Small intestine (tissue), 7 donors: Measurements from ENCODE around the gene GRB10. TPM values are rescaled to one million over a fixed set of nuclear protein-coding genes. Genes with fewer than 3 reads are reported as not detected.

Experiments
- DNase-seq, 2 donors: peaks; one replicate each; pipeline versions ENCODE4 v3.0.0 to v3.0.0-alpha.2; 2013
- FAIRE-seq: peaks from 2 replicates; lab custom pipeline; 2012; peaks lifted over from hg19 to GRCh38; lab: Jason Lieb, UNC
- H3K27ac ChIP-seq, 3 donors: one replicate each; pipeline ENCODE4 v1.5.1; 2013; ENCODE audit warnings: low read length in 2 of 3, mild to moderate bottlenecking in 2 of 3, control low read depth in 1 of 3, inconsistent platforms in 1 of 3, low read depth in 1 of 3, moderate library complexity in 1 of 3
- H3K27me3 ChIP-seq, 3 donors: one replicate each; pipeline ENCODE4 v1.6.1; 2013; ENCODE audit warnings: low read length in 3 of 3, inconsistent platforms in 1 of 3; ENCODE audit not compliant: control insufficient read depth in 3 of 3, insufficient read depth in 3 of 3
- H3K36me3 ChIP-seq, 3 donors: one replicate each; pipeline ENCODE4 v1.6.1; 2013; ENCODE audit warnings: low read length in 3 of 3, inconsistent platforms in 1 of 3, low read depth in 1 of 3, mild to moderate bottlenecking in 1 of 3, moderate library complexity in 1 of 3; ENCODE audit not compliant: control insufficient read depth in 3 of 3, insufficient read depth in 2 of 3
- H3K4me1 ChIP-seq, 3 donors: one replicate each; pipeline ENCODE4 v1.6.1; 2013; ENCODE audit warnings: low read length in 2 of 3, inconsistent platforms in 1 of 3, low read depth in 1 of 3, mild to moderate bottlenecking in 1 of 3, moderate library complexity in 1 of 3; ENCODE audit not compliant: control insufficient read depth in 3 of 3, insufficient read depth in 2 of 3
- H3K4me3 ChIP-seq, 3 donors: one replicate each; pipeline ENCODE4 v1.5.1; 2013; ENCODE audit warnings: low read length in 3 of 3, control low read depth in 1 of 3, inconsistent platforms in 1 of 3, low read depth in 1 of 3, mild to moderate bottlenecking in 1 of 3, moderate library complexity in 1 of 3
- H3K9me3 ChIP-seq, 2 donors: one replicate each; pipeline ENCODE4 v1.6.1; 2013; ENCODE audit warnings: low read depth in 1 of 2, low read length in 1 of 2; ENCODE audit not compliant: control insufficient read depth in 2 of 2, insufficient read depth in 1 of 2
- WGBS, 3 donors: extraction: QIAGEN DNeasy Blood & Tissue Kit; methylation state at CpG; one replicate each; pipeline ENCODE4 v1.1.7; 2013; 5-methylcytosine and 5-hydroxymethylcytosine counted together
- polyA plus RNA-seq, 4 donors: library from polyadenylated mRNA; stranded (reverse) in 3 of 4; unstranded in 1 of 4; fragments of 200-250 nt in 3 of 4; fragments of 120-200 nt in 1 of 4; gene quantifications; one replicate each; pipeline versions ENCODE4 v1.2.1 to v1.2.3, GENCODE V29; 2013
- donor health status: healthy with polysubstance abuse.
- donor health status: control.
- donor health status: control.
- donor health status: Bipolar disorder and iron deficiency.
- donor health status: healthy.

GRB10 gene
- polyA plus RNA-seq, 4 donors, result 14.5 to 33.8 (median 22.1) TPM

DNA sequence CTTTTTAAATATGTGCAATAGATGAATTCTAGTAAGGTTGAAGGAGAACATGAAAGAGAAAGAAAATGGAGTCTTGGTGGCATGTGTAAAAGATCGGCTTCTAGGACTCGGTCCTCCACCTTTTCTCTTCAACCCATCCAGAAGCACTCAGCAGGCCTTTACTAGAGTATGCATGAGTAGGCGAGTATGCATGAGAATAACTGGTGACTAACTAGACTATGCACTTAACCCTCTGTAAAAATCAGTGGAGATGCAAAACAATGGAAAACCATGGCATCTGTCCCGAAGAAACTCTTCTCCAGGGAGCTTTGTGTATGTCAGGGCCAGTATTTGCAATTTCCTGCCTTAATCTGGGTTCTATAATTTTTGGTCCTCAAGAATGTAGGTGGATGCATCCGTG is 40.0 kb upstream of the GRB10 start:
- H3K9me3 ChIP-seq, result no peaks in the 10 kb centered on the region
- no peaks in the 10 kb centered on the region for H3K36me3 ChIP-seq
- H3K4me3 ChIP-seq, result no peak overlapping the region
- H3K27ac ChIP-seq, result no peak overlapping the region
- WGBS, 3 donors, result 91 to 95% (median 94%) methylated on average over 5 of the region's 5 CpGs
- H3K27me3 ChIP-seq, result no peaks in the 10 kb centered on the region
- FAIRE-seq (no peak), DNase-seq (no peak)
- H3K4me1 ChIP-seq, result peaks cover 0 to 12% (median 0%) of the 10 kb centered on the region in 3 donors

DNA sequence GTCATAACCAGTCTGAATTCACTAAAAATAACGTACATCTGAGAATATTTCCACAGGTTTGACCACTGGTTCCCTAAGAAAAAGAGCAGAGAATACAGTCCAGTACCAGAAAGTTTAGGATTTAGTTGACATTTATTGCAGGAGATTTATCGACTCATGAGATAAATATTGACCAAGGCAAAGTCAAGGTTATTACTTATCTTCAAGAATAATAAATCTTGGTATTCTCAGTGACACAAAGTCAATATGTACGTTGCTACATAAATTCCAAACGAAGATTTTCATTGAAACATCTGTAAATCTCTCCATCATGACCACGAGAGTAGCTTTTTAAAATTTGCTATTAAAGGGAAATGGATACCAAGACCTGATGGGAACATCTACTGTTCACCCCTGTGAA is 39.4 kb upstream of the GRB10 start:
- peak; percentile 39 to 52 for DNase-seq
- no peaks in the 10 kb centered on the region for H3K9me3 ChIP-seq
- no peak overlapping the region for H3K27ac ChIP-seq
- no peak for FAIRE-seq
- 16 to 57% (median 27%) methylated on average over 5 of the region's 5 CpGs for WGBS, 3 donors
- H3K27me3 ChIP-seq, result no peaks in the 10 kb centered on the region
- no peak overlapping the region for H3K4me3 ChIP-seq
- H3K4me1 ChIP-seq, result peaks cover 0 to 7% (median 0%) of the 10 kb centered on the region in 3 donors
- no peaks in the 10 kb centered on the region for H3K36me3 ChIP-seq

DNA sequence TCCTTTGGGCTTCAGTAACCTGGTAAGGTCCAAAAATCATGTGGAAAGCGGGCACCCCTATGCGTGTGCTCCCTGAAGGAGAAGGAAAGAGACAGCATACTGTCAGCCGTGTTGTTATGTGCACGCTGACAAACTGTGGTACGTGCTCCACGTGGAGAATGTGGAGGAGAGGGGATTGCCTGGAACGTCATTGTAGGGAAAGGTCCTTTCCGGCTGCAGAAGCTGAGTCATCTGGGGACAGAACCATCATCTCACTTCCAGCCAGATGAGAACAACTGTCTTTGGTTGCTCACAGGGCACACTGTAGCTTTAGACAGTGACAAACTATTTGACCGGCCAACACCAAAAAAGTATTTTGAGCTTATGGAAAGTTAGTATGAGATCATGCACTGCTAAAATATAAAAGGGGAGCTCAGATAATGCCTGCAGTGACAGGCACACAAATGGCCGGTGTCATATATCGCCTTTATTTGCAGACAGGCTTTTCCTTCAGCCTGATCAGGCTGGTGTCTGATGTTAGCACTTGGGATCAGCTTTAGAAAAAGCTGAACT is 38.8 kb upstream of the GRB10 start:
- H3K4me1 ChIP-seq, result peaks cover 0 to 7% (median 0%) of the 10 kb centered on the region in 3 donors
- H3K27me3 ChIP-seq, result no peaks in the 10 kb centered on the region
- FAIRE-seq (no peak), DNase-seq (peak; percentile 25 to 70)
- no peak overlapping the region for H3K4me3 ChIP-seq
- WGBS, 3 donors, result 63 to 75% (median 63%) methylated on average over 11 of the region's 11 CpGs
- no peaks in the 10 kb centered on the region for H3K9me3 ChIP-seq
- H3K27ac ChIP-seq, result no peak overlapping the region
- H3K36me3 ChIP-seq, result no peaks in the 10 kb centered on the region

DNA sequence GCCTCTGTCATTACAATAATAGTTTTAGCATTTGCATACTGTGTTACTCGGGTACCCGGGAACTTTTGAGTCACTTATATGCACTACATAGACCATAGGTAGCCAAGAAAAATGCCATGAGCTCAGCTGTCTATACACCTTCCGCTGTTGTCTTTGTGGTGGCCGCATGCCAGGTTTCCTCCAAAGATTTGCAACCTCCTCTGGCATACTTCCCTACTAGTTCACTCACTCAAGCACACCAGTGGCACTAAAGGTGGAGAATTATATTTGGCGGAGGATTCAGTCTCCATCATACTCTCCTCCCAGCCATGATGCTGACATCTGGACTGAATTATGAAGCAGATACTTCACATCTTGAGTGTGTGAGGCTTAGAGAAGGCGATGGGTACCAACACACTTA is 35.6 kb upstream of the GRB10 start:
- H3K36me3 ChIP-seq, result no peaks in the 10 kb centered on the region
- no peaks in the 10 kb centered on the region for H3K27me3 ChIP-seq
- FAIRE-seq, result no peak
- no peak for DNase-seq
- H3K27ac ChIP-seq, result no peak overlapping the region
- H3K4me3 ChIP-seq, result no peak overlapping the region
- WGBS, 3 donors, result 85 to 89% (median 85%) methylated on average over 6 of the region's 6 CpGs
- peaks cover 0 to 7% (median 0%) of the 10 kb centered on the region in 3 donors for H3K4me1 ChIP-seq
- H3K9me3 ChIP-seq, result no peaks in the 10 kb centered on the region

DNA sequence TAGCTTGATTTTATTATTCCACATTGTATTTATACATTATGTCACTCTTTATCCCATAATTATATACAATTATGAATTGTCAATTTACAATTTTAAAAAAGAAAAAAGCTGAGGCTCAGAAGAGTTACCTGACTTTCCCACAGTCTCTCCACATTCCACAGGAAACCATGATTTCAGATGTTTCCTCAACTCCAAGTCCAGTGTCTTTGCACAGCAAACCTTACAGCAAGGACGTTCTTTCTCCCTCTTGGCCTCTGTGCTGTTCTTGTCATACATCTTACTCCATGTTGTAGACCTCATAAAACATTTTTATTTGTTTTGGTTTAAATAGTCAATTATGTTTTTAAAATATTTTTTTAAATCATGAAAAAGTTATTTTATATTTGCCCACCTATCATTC is 34.9 kb upstream of the GRB10 start:
- FAIRE-seq (no peak), DNase-seq (no peak)
- Histone ChIP-seq H3K4me3 (no peak overlapping the region), H3K4me1 (peaks cover 0 to 14% (median 3%) of the 10 kb centered on the region in 3 donors), H3K36me3 (no peaks in the 10 kb centered on the region), H3K27ac (no peak overlapping the region), H3K27me3 (no peaks in the 10 kb centered on the region), H3K9me3 (no peaks in the 10 kb centered on the region)
- 74 to 81% (median 74%) methylated on average over 1 of the region's 1 CpG for WGBS, 3 donors

DNA sequence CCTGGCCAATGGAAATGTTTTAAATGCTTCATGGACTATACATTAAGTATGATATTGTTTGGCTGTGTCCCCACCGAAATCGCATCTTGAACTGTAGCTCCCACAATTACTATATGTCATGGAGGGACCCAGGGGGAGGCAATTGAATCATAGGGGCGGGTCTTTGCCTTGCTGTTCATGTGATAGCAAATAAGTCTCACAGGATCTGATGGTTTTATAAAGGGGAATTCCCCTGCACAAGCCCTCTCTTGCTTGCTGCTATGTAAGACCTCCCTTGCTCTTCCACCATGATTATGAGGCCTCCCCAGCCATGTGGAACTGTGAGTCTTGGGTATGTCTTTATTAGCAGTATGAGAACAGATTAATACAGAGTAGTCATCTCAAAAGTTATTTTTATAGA is 32.4 kb upstream of the GRB10 start:
- no peaks in the 10 kb centered on the region for H3K36me3 ChIP-seq
- no peak overlapping the region for H3K4me3 ChIP-seq
- no peak for FAIRE-seq
- no peaks in the 10 kb centered on the region for H3K9me3 ChIP-seq
- WGBS, 3 donors, result 85 to 93% (median 92%) methylated on average over 3 of the region's 3 CpGs
- DNase-seq, result no peak
- H3K4me1 ChIP-seq, result peaks cover 0 to 8% (median 4%) of the 10 kb centered on the region in 3 donors
- no peak overlapping the region for H3K27ac ChIP-seq
- H3K27me3 ChIP-seq, result no peaks in the 10 kb centered on the region

DNA sequence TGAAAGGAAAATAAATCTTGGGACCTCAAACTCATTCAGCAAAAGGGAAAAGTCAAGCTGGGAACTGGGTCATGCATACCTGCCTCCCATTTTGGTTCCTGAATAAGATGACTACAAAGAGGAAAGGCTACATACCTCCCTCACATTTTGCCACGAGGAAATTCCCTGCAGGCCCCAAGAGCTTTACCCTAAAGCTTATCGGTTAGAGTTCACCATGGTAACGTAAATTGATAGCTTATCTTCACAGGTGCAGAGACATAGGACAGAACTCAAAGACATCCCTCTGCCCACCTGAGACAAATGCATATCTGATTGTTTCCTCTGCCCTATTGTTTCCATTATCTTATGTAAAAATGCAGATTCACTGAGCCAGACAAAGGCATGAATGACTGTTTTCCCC is 31.5 kb upstream of the GRB10 start:
- H3K36me3 ChIP-seq, result no peaks in the 10 kb centered on the region
- H3K9me3 ChIP-seq, result no peaks in the 10 kb centered on the region
- DNase-seq (no peak), FAIRE-seq (no peak)
- WGBS, 3 donors, result 11 to 51% (median 29%) methylated on average over 3 of the region's 3 CpGs
- H3K27me3 ChIP-seq, result no peaks in the 10 kb centered on the region
- peaks cover 0 to 8% (median 4%) of the 10 kb centered on the region in 3 donors for H3K4me1 ChIP-seq
- H3K4me3 ChIP-seq, result no peak overlapping the region
- no peak overlapping the region for H3K27ac ChIP-seq

DNA sequence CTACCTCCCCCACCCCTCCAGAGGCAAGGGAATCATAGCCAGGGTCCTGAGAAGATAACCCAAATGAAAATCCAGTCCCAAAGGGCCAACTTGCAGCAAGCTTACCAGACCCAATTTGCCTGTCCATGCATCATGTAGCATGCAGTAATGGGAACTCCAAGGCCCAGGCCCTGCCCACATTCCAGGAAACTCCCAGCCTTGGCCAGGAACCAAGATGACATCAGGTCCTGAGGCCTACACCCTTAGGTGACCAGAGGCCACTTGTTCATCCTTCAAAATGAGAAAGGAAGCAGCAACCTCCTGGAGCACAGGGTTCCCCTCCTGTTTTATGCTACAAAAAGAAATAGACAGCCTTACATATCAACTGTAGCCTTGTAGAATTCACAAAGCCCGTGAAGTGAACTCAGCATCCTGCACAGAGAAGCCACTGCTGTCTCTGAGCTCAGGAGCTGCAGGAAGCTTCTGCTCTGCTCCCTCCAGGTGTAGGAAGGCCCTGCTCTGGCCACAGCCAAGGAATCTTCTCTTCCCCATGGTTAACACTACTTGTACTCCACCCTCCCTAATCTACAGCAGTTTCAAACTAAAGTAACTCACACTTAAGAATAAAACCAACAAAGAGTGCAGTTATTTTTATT is 30.3 kb upstream of the GRB10 start:
- H3K27ac ChIP-seq, result peak overlapping the region in 1 of 3 donors; percentile 2
- no peaks in the 10 kb centered on the region for H3K9me3 ChIP-seq
- 52 to 65% (median 55%) methylated on average over 1 of the region's 1 CpG for WGBS, 3 donors
- FAIRE-seq (no peak), DNase-seq (peak; percentile 77 to 94)
- H3K4me1 ChIP-seq, result peaks cover 0 to 8% (median 4%) of the 10 kb centered on the region in 3 donors
- H3K27me3 ChIP-seq, result no peaks in the 10 kb centered on the region
- no peaks in the 10 kb centered on the region for H3K36me3 ChIP-seq
- no peak overlapping the region for H3K4me3 ChIP-seq
